Measurements from ENCODE around the gene AK4. TPM values are rescaled to one million over a fixed set of nuclear protein-coding genes. Genes with fewer than 3 reads are reported as not detected.

The AK4 gene
- total RNA-seq, 1 donor from 2014 or later = 10.5 TPM

DNA sequence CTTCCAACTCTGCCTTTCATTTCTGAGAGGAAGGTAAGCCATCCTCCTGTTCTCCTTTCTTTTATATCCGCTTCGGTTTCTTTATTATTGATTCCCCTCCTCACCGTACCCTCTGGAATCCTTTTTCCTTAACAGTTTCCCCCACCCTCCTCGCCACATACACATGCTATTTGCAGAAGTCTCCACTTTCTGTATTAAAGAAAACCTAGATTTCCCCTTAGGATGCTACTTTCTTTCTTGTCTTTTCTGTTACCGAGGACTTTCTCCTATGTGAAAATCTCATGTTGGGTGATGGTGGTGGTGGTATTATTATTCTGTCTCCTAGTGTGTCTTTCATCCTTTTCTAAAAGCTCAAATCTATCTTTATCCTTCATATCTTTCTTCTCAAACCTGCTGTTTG lies 62.3 kb downstream of the AK4 start:
- Mint-ChIP-seq H3K27ac (ENCODE audit: unreplicated experiment) (no peak overlapping the region), H3K27me3 (ENCODE audit: low read depth) (peaks cover 2% of the 10 kb centered on the region), H3K36me3 (ENCODE audit: low read depth) (no peaks in the 10 kb centered on the region), H3K9me3 (no peaks in the 10 kb centered on the region), H3K4me3 (no peak overlapping the region), H3K4me1 (peaks cover 16% of the 10 kb centered on the region)
- no peak for DNase-seq (ENCODE audit: low read depth, low spot score)
- TF ChIP-seq, protein P1, sequence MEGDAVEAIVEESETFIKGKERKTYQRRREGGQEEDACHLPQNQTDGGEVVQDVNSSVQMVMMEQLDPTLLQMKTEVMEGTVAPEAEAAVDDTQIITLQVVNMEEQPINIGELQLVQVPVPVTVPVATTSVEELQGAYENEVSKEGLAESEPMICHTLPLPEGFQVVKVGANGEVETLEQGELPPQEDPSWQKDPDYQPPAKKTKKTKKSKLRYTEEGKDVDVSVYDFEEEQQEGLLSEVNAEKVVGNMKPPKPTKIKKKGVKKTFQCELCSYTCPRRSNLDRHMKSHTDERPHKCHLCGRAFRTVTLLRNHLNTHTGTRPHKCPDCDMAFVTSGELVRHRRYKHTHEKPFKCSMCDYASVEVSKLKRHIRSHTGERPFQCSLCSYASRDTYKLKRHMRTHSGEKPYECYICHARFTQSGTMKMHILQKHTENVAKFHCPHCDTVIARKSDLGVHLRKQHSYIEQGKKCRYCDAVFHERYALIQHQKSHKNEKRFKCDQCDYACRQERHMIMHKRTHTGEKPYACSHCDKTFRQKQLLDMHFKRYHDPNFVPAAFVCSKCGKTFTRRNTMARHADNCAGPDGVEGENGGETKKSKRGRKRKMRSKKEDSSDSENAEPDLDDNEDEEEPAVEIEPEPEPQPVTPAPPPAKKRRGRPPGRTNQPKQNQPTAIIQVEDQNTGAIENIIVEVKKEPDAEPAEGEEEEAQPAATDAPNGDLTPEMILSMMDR (conservative IDR thresholded peaks at IDR 0.05) = no peak

DNA sequence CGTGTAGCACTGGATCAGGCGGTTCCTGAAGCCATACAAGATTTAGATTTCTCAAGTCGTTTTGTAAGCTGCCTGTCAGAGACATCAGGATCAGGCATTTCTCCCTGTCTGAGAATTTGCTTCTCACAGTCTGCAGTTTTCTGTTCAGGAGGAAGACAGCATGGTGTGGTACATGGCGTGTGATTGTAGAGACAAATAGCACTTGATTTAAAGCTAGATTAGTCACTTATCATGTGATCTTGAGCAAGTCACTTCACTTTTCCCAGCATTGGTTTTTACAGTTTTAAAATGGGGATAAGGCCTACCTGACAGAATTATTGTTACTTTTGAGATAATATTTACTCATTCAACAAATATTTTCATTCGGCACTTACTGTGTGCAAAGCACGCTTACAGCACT lies 63.3 kb downstream of the AK4 start:
- Mint-ChIP-seq H3K27me3 (ENCODE audit: low read depth) (peaks cover 2% of the 10 kb centered on the region), H3K36me3 (ENCODE audit: low read depth) (no peaks in the 10 kb centered on the region), H3K4me1 (peaks cover 16% of the 10 kb centered on the region), H3K9me3 (peaks cover 2% of the 10 kb centered on the region), H3K4me3 (no peak overlapping the region), H3K27ac (ENCODE audit: unreplicated experiment) (no peak overlapping the region)
- no peak for DNase-seq (ENCODE audit: low read depth, low spot score)
- TF ChIP-seq, protein P1 (conservative IDR thresholded peaks at IDR 0.05) = no peak

DNA sequence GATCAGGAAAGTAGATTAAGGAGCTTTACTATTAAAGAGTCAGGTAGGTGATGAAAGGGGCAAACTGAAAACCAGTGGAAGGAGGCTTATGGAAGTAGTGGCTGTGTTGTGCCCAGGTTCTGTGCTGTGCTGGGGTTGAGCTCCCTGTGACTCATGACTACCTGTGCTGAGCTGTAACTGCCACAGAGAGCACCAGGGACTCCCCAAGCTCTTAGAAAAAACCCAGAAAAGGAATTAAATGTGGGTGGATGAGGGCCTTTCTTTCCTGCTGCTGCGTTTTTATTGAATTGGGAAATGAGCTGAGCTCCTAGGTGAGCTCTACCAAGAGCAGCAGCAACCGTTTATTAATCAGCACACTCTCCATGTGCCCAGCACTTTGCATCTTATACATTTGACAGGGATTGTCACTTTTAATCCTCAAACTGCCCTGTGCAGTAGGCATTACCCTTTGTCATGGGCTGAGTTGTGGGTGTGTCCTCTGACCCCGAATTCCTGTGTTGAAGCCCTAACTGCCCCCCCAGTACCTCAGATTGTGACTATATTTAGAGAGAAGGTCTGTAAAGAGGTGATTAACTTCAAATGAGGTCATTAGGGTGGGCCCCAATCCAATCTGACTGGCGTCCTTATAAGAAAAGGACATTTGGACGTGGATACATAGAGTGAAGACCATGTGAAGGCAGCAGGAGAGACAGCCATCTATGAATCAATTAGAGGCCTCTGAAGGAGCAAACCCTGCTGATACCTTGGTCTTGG lies 65.4 kb downstream of the AK4 start:
- Mint-ChIP-seq H3K27ac (ENCODE audit: unreplicated experiment) (no peak overlapping the region), H3K9me3 (peaks cover 2% of the 10 kb centered on the region), H3K36me3 (ENCODE audit: low read depth) (no peaks in the 10 kb centered on the region), H3K27me3 (ENCODE audit: low read depth) (peaks cover 2% of the 10 kb centered on the region), H3K4me1 (peaks cover 10% of the 10 kb centered on the region), H3K4me3 (no peak overlapping the region)
- DNase-seq (ENCODE audit: low read depth, low spot score) = no peak
- TF ChIP-seq, protein P1 (conservative IDR thresholded peaks at IDR 0.05) = no peak

- Mint-ChIP-seq H3K4me1 (no peaks in the 10 kb centered on the region), H3K27me3 (ENCODE audit: low read depth) (peaks cover 2% of the 10 kb centered on the region), H3K36me3 (ENCODE audit: low read depth) (no peaks in the 10 kb centered on the region), H3K9me3 (peaks cover 2% of the 10 kb centered on the region), H3K4me3 (no peak overlapping the region), H3K27ac (ENCODE audit: unreplicated experiment) (no peak overlapping the region)
- TF ChIP-seq, protein P1 (conservative IDR thresholded peaks at IDR 0.05) = no peak
- DNase-seq (ENCODE audit: low read depth, low spot score) = no peak
Measured at GRCh38 chr1:65214340-65215027, 66.5 kb downstream of the AK4 start.

DNA sequence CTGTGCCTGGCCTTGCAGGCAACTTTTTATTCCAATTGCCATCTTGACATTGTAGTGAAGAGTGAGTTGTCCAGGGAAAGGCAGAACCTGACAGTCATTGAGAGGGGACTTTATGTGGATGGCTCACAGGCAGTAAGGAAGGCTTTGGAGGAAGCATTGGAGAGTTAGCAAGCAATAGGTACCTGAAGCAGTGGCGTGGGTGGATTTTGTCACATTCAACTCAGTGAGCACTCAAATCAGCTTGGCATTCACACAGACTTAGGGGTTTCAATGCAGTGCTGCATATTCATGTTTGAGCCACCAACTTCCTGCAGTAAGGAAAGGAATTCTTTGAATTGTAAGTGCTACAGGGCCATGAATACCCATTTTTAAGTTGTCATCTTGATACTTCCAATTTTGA lies 69.0 kb downstream of the AK4 start:
- Mint-ChIP-seq H3K27ac (ENCODE audit: unreplicated experiment) (no peak overlapping the region), H3K4me3 (no peak overlapping the region), H3K36me3 (ENCODE audit: low read depth) (peaks cover 2% of the 10 kb centered on the region), H3K9me3 (peaks cover 2% of the 10 kb centered on the region), H3K4me1 (no peaks in the 10 kb centered on the region), H3K27me3 (ENCODE audit: low read depth) (no peaks in the 10 kb centered on the region)
- TF ChIP-seq, protein P1 (conservative IDR thresholded peaks at IDR 0.05) = no peak
- no peak for DNase-seq (ENCODE audit: low read depth, low spot score)

Data from neural crest cell (in vitro differentiated cells).